ENCODE results near the gene USP31. TPM values are rescaled to one million over a fixed set of nuclear protein-coding genes. Genes with fewer than 3 reads are reported as not detected.

The USP31 gene
- total and polyA plus RNA-seq, 2 of the 13 experiments (the other 11 are each of a cell fraction or from before 2014, with no cell fraction given) = 22.5 to 23.3 TPM

DNA sequence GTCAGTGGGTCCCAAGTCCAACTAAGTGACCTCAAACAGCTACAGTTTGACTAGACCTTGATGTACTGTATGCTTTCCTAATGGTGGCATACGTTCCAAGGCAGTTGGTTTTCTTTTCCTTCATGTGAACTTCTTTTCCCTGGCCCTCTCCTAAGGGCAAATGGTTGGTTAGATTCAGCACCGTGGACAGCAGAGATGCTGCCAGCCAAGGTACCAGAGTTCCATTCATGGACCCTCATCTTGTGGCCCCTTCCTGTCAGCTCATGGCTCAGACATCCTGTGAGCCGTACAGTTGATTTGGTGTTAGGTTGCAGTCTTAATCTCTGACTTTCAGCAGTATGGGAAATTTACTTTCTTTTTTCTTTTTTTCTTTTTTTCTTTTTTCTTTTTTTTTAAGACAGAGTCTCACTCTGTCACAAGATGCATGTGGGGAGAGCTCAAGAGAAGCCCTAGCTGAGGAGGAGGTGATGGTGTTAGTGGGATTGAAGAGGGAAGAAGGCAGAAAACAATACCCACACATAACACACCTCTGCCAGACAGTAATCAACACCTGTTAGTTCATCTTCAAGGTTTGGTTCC is 122.4 kb downstream of the USP31 start (continued):
- TF ChIP-seq, protein P1, sequence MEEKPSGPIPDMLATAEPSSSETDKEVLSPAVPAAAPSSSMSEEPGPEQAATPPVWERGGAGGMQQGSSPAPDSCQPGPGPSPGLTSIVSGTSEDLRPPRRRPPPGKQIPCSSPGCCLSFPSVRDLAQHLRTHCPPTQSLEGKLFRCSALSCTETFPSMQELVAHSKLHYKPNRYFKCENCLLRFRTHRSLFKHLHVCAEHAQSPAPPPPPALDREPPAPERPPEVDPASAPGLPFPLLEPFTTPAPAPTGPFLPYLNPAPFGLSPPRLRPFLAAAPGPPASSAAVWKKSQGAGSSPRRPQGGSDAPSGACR (CRISPR knock-in tag; IDR thresholded peaks at IDR 0.05) = no peak
- TF ChIP-seq ZIK1 (CRISPR knock-in tag; IDR thresholded peaks at IDR 0.05; ENCODE audit: borderline replicate concordance, low read depth) (no peak), SP4 (CRISPR knock-in tag; IDR thresholded peaks at IDR 0.05) (no peak), SUZ12 (IDR thresholded peaks at IDR 0.05; ENCODE audit: low read depth, low read length) (no peak), HOXA9 (CRISPR knock-in tag; IDR thresholded peaks at IDR 0.05; ENCODE audit: borderline replicate concordance) (no peak), HDAC6 (IDR thresholded peaks at IDR 0.05; ENCODE audit: low read depth, low read length) (no peak), NR2F2 (IDR thresholded peaks at IDR 0.05; ENCODE audit: borderline replicate concordance, low read depth) (no peak), MTA1 (CRISPR knock-in tag; IDR thresholded peaks at IDR 0.05; ENCODE audit: borderline replicate concordance) (no peak)
- TF ChIP-seq, protein P2, sequence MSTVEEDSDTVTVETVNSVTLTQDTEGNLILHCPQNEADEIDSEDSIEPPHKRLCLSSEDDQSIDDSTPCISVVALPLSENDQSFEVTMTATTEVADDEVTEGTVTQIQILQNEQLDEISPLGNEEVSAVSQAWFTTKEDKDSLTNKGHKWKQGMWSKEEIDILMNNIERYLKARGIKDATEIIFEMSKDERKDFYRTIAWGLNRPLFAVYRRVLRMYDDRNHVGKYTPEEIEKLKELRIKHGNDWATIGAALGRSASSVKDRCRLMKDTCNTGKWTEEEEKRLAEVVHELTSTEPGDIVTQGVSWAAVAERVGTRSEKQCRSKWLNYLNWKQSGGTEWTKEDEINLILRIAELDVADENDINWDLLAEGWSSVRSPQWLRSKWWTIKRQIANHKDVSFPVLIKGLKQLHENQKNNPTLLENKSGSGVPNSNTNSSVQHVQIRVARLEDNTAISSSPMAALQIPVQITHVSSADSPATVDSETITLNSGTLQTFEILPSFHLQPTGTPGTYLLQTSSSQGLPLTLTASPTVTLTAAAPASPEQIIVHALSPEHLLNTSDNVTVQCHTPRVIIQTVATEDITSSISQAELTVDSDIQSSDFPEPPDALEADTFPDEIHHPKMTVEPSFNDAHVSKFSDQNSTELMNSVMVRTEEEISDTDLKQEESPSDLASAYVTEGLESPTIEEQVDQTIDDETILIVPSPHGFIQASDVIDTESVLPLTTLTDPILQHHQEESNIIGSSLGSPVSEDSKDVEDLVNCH (CRISPR knock-in tag; IDR thresholded peaks at IDR 0.05) = no peak
- TF ChIP-seq, protein P3, sequence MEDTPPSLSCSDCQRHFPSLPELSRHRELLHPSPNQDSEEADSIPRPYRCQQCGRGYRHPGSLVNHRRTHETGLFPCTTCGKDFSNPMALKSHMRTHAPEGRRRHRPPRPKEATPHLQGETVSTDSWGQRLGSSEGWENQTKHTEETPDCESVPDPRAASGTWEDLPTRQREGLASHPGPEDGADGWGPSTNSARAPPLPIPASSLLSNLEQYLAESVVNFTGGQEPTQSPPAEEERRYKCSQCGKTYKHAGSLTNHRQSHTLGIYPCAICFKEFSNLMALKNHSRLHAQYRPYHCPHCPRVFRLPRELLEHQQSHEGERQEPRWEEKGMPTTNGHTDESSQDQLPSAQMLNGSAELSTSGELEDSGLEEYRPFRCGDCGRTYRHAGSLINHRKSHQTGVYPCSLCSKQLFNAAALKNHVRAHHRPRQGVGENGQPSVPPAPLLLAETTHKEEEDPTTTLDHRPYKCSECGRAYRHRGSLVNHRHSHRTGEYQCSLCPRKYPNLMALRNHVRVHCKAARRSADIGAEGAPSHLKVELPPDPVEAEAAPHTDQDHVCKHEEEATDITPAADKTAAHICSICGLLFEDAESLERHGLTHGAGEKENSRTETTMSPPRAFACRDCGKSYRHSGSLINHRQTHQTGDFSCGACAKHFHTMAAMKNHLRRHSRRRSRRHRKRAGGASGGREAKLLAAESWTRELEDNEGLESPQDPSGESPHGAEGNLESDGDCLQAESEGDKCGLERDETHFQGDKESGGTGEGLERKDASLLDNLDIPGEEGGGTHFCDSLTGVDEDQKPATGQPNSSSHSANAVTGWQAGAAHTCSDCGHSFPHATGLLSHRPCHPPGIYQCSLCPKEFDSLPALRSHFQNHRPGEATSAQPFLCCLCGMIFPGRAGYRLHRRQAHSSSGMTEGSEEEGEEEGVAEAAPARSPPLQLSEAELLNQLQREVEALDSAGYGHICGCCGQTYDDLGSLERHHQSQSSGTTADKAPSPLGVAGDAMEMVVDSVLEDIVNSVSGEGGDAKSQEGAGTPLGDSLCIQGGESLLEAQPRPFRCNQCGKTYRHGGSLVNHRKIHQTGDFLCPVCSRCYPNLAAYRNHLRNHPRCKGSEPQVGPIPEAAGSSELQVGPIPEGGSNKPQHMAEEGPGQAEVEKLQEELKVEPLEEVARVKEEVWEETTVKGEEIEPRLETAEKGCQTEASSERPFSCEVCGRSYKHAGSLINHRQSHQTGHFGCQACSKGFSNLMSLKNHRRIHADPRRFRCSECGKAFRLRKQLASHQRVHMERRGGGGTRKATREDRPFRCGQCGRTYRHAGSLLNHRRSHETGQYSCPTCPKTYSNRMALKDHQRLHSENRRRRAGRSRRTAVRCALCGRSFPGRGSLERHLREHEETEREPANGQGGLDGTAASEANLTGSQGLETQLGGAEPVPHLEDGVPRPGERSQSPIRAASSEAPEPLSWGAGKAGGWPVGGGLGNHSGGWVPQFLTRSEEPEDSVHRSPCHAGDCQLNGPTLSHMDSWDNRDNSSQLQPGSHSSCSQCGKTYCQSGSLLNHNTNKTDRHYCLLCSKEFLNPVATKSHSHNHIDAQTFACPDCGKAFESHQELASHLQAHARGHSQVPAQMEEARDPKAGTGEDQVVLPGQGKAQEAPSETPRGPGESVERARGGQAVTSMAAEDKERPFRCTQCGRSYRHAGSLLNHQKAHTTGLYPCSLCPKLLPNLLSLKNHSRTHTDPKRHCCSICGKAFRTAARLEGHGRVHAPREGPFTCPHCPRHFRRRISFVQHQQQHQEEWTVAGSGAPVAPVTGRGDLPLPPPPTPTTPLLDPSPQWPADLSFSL (CRISPR knock-in tag; IDR thresholded peaks at IDR 0.05) = no peak
- TF ChIP-seq, protein P4, sequence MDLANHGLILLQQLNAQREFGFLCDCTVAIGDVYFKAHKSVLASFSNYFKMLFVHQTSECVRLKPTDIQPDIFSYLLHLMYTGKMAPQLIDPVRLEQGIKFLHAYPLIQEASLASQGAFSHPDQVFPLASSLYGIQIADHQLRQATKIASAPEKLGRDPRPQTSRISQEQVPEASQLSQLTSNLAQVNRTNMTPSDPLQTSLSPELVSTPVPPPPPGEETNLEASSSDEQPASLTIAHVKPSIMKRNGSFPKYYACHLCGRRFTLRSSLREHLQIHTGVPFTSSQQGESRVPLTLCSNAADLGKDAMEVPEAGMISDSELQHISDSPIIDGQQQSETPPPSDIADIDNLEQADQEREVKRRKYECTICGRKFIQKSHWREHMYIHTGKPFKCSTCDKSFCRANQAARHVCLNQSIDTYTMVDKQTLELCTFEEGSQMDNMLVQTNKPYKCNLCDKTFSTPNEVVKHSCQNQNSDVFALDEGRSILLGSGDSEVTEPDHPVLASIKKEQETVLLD (CRISPR knock-in tag; IDR thresholded peaks at IDR 0.05; ENCODE audit: low read depth) = no peak
- TF ChIP-seq, protein P5, sequence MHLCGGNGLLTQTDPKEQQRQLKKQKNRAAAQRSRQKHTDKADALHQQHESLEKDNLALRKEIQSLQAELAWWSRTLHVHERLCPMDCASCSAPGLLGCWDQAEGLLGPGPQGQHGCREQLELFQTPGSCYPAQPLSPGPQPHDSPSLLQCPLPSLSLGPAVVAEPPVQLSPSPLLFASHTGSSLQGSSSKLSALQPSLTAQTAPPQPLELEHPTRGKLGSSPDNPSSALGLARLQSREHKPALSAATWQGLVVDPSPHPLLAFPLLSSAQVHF (CRISPR knock-in tag; IDR thresholded peaks at IDR 0.05) = no peak

Data from HepG2 (cell line).